ENCODE measurements around the gene AMPH. TPM values are rescaled to one million over a fixed set of nuclear protein-coding genes. Genes with fewer than 3 reads are reported as not detected.

The AMPH gene
- total and polyA plus RNA-seq, 5 donors, result 1.3 to 4.7 (median 2.7) TPM

GRCh38 chr7:38539477-38540081, 91.6 kb downstream of the AMPH start:
- ATAC-seq (no peak), DNase-seq (no peak)
- Histone ChIP-seq H3K4me1 (ENCODE audit: control insufficient read depth, insufficient read depth, low read length) (no peaks in the 10 kb centered on the region), H3K27me3 (ENCODE audit: control insufficient read depth, insufficient read depth) (no peaks in the 10 kb centered on the region), H3K4me3 (ENCODE audit: low read length) (no peak overlapping the region), H3K27ac (ENCODE audit: low read length) (no peak overlapping the region), H3K9me3 (ENCODE audit: control insufficient read depth, low read length) (no peaks in the 10 kb centered on the region)
- 84% methylated on average over 2 of the region's 2 CpGs for WGBS
- intact Hi-C loops (cut with DNase I), result no loop called here

DNA sequence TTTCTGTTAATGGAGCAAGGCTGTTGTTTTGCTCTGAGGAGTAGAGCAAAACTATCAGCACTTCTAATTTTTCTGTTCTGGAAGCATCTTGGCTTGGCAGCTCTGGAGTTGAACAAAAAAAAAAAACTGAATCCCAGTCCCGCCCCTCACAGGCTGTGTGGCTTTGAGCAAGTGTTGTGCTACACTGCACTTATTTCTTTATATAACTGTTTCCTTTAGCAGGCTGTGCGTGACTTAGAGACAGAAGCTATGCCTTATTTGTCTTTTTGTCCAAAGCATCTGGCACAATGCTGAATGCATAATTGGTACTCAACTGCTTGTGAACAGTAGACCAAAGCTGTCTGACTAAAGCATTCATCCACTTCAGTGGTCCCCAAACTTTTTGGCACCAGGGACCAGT, 96.1 kb downstream of the AMPH start:
- ATAC-seq, result no peak
- H3K27ac ChIP-seq (ENCODE audit: low read length), result no peak overlapping the region
- 55% methylated on average over 2 of the region's 2 CpGs for WGBS

GRCh38 chr7:38525857-38526256, 105.3 kb downstream of the AMPH start:
- H3K9me3 ChIP-seq (ENCODE audit: control insufficient read depth, low read length), result no peaks in the 10 kb centered on the region
- no peak overlapping the region for H3K4me3 ChIP-seq (ENCODE audit: low read length)
- ATAC-seq (no peak), DNase-seq (no peak)
- 98% methylated on average over 1 of the region's 1 CpG for WGBS
- no peaks in the 10 kb centered on the region for H3K27me3 ChIP-seq (ENCODE audit: control insufficient read depth, insufficient read depth)
- H3K4me1 ChIP-seq (ENCODE audit: control insufficient read depth, insufficient read depth, low read length), result no peaks in the 10 kb centered on the region
- no peak overlapping the region for H3K27ac ChIP-seq (ENCODE audit: low read length)
- intact Hi-C loops (cut with DNase I), result no loop called here

More for the DNA sequence above, 96.1 kb downstream of the AMPH start:
- H3K27me3 ChIP-seq (ENCODE audit: control insufficient read depth, insufficient read depth), result no peaks in the 10 kb centered on the region
- H3K4me3 ChIP-seq (ENCODE audit: low read length), result no peak overlapping the region
- no peaks in the 10 kb centered on the region for H3K4me1 ChIP-seq (ENCODE audit: control insufficient read depth, insufficient read depth, low read length)
- no peaks in the 10 kb centered on the region for H3K9me3 ChIP-seq (ENCODE audit: control insufficient read depth, low read length)
- intact Hi-C loops (cut with DNase I), result no loop called here
- no peak for DNase-seq

DNA sequence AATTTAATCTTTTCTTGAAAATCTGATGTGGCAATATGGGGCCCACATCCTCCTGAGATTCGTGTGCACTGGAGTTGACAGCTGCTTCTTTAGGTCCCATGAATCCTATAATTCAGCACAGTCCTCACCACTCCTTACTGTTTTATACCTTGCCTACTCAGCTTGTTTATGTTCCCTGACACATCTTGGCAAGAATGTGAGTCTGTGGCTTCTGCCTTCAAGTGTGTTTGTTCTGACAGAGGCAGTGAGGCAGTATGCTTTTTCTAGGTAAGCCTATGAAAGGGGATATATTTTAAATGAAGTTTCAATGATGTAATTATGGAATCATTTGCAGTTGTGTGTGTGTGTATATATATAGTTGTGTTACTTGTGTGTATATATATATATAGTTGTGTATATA, 106.4 kb downstream of the AMPH start:
- Histone ChIP-seq H3K27me3 (ENCODE audit: control insufficient read depth, insufficient read depth) (no peaks in the 10 kb centered on the region), H3K9me3 (ENCODE audit: control insufficient read depth, low read length) (no peaks in the 10 kb centered on the region), H3K4me1 (ENCODE audit: control insufficient read depth, insufficient read depth, low read length) (no peaks in the 10 kb centered on the region), H3K4me3 (ENCODE audit: low read length) (no peak overlapping the region), H3K27ac (ENCODE audit: low read length) (no peak overlapping the region)
- ATAC-seq (no peak), DNase-seq (no peak)
- intact Hi-C loops (cut with DNase I), result no loop called here
- whole genome bisulfite sequencing, result 68% methylated on average over 1 of the region's 1 CpG

GRCh38 chr7:38520741-38521140, 110.4 kb downstream of the AMPH start:
- intact Hi-C loops (cut with DNase I), result no loop called here
- Histone ChIP-seq H3K9me3 (ENCODE audit: control insufficient read depth, low read length) (peaks cover 2% of the 10 kb centered on the region), H3K4me1 (ENCODE audit: control insufficient read depth, insufficient read depth, low read length) (no peaks in the 10 kb centered on the region), H3K4me3 (ENCODE audit: low read length) (no peak overlapping the region), H3K27ac (ENCODE audit: low read length) (no peak overlapping the region), H3K27me3 (ENCODE audit: control insufficient read depth, insufficient read depth) (no peaks in the 10 kb centered on the region)
- no peak for ATAC-seq
- WGBS, result 36% methylated on average over 2 of the region's 2 CpGs
- no peak for DNase-seq

GRCh38 chr7:38518541-38518940, 112.6 kb downstream of the AMPH start:
- no peaks in the 10 kb centered on the region for H3K4me1 ChIP-seq (ENCODE audit: control insufficient read depth, insufficient read depth, low read length)
- intact Hi-C loops (cut with DNase I), result no loop called here
- ATAC-seq (no peak), DNase-seq (no peak)
- peaks cover 2% of the 10 kb centered on the region for H3K9me3 ChIP-seq (ENCODE audit: control insufficient read depth, low read length)
- no peaks in the 10 kb centered on the region for H3K27me3 ChIP-seq (ENCODE audit: control insufficient read depth, insufficient read depth)
- 77% methylated on average over 1 of the region's 1 CpG for WGBS
- H3K4me3 ChIP-seq (ENCODE audit: low read length), result no peak overlapping the region
- no peak overlapping the region for H3K27ac ChIP-seq (ENCODE audit: low read length)

DNA sequence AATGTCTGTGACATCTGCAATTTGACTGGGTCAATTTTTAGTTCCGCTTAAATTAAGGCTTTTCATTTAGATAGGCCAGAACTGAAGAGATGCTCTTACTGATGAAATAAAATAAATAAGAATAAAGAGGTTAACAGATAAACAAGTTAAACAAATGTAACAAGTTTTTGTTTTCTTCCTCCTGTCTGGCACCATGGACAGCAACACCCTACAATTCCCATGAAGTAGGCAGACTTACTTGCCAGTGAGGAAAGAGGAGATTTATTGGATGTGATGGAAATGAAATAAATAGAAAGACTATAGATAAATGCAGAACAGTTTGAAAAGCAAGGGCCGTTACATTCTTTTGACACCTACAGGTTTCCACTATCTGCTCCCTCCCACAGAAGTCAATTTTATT, 118.5 kb downstream of the AMPH start:
- H3K4me1 ChIP-seq (ENCODE audit: control insufficient read depth, insufficient read depth, low read length), result no peaks in the 10 kb centered on the region
- intact Hi-C loops (cut with DNase I), result no loop called here
- no peak for DNase-seq
- no peak overlapping the region for H3K27ac ChIP-seq (ENCODE audit: low read length)
- H3K4me3 ChIP-seq (ENCODE audit: low read length), result no peak overlapping the region
- WGBS, result 87% methylated on average over 2 of the region's 2 CpGs
- H3K9me3 ChIP-seq (ENCODE audit: control insufficient read depth, low read length), result peaks cover 2% of the 10 kb centered on the region
- ATAC-seq, result no peak
- H3K27me3 ChIP-seq (ENCODE audit: control insufficient read depth, insufficient read depth), result no peaks in the 10 kb centered on the region

DNA sequence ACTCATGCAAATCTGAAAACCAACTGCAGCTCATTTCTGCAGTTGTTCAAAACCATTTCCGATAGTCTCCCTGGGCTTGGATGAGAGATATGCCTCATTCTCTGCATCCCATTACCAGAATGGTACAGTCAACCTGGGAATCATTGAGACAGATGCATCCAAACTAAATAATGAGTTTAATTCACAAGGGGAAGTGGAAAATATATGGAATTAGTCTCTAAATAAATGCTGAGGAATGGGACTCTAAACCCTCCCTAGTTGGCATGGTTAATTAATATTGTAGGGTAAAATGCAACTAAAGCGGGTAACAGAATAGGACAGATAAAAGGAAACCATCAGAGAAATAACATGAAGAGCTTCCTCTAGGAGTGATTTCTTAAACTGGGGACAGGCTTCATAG, 118.9 kb downstream of the AMPH start:
- Histone ChIP-seq H3K9me3 (ENCODE audit: control insufficient read depth, low read length) (peaks cover 2% of the 10 kb centered on the region), H3K4me1 (ENCODE audit: control insufficient read depth, insufficient read depth, low read length) (no peaks in the 10 kb centered on the region), H3K4me3 (ENCODE audit: low read length) (no peak overlapping the region), H3K27ac (ENCODE audit: low read length) (no peak overlapping the region), H3K27me3 (ENCODE audit: control insufficient read depth, insufficient read depth) (no peaks in the 10 kb centered on the region)
- 94% methylated on average over 2 of the region's 2 CpGs for WGBS
- ATAC-seq (no peak), DNase-seq (no peak)
- intact Hi-C loops (cut with DNase I), result no loop called here

GRCh38 chr7:38507384-38507783, 123.8 kb downstream of the AMPH start:
- ATAC-seq, result no peak
- no peak for DNase-seq
- 82% methylated on average over 2 of the region's 2 CpGs for whole genome bisulfite sequencing
- Histone ChIP-seq H3K27me3 (ENCODE audit: control insufficient read depth, insufficient read depth) (no peaks in the 10 kb centered on the region), H3K4me3 (ENCODE audit: low read length) (no peak overlapping the region), H3K4me1 (ENCODE audit: control insufficient read depth, insufficient read depth, low read length) (no peaks in the 10 kb centered on the region), H3K9me3 (ENCODE audit: control insufficient read depth, low read length) (no peaks in the 10 kb centered on the region), H3K27ac (ENCODE audit: low read length) (no peak overlapping the region)
- intact Hi-C loops (cut with DNase I), result no loop called here

GRCh38 chr7:38506756-38507155, 124.4 kb downstream of the AMPH start:
- DNase-seq, result no peak
- no peak for ATAC-seq

DNA sequence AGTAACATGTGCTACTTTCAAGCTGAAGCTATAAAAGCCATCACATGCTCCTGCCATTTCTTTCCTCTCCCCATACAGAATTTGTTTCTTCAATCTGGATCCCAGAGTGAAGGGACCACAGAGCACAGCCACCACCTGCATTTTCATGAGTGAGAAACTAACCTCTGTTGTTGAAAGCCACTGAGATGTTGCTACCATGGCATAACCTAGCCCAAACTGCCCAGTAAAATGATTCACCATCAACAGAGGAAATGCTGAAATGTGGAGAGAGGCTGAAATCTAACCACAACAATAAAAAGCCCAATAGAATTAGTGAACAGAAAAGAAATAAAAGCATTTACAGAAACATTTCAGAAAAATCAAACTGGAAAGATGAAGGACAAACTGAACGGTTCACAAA, 125.2 kb downstream of the AMPH start:
- intact Hi-C loops (cut with DNase I), result no loop called here
- Histone ChIP-seq H3K27ac (ENCODE audit: low read length) (no peak overlapping the region), H3K27me3 (ENCODE audit: control insufficient read depth, insufficient read depth) (no peaks in the 10 kb centered on the region), H3K9me3 (ENCODE audit: control insufficient read depth, low read length) (no peaks in the 10 kb centered on the region), H3K4me1 (ENCODE audit: control insufficient read depth, insufficient read depth, low read length) (no peaks in the 10 kb centered on the region), H3K4me3 (ENCODE audit: low read length) (no peak overlapping the region)
- no peak for DNase-seq
- WGBS, result 93% methylated on average over 1 of the region's 1 CpG
- no peak for ATAC-seq

More at GRCh38 chr7:38506756-38507155, 124.4 kb downstream of the AMPH start:
- Histone ChIP-seq H3K9me3 (ENCODE audit: control insufficient read depth, low read length) (no peaks in the 10 kb centered on the region), H3K27ac (ENCODE audit: low read length) (no peak overlapping the region), H3K27me3 (ENCODE audit: control insufficient read depth, insufficient read depth) (no peaks in the 10 kb centered on the region), H3K4me1 (ENCODE audit: control insufficient read depth, insufficient read depth, low read length) (no peaks in the 10 kb centered on the region), H3K4me3 (ENCODE audit: low read length) (no peak overlapping the region)
- intact Hi-C loops (cut with DNase I), result no loop called here
- WGBS, result 77% methylated on average over 3 of the region's 3 CpGs

- no peaks in the 10 kb centered on the region for H3K27me3 ChIP-seq (ENCODE audit: control insufficient read depth, insufficient read depth)
- H3K4me1 ChIP-seq (ENCODE audit: control insufficient read depth, insufficient read depth, low read length), result no peaks in the 10 kb centered on the region
- H3K27ac ChIP-seq (ENCODE audit: low read length), result no peak overlapping the region
- no peak for ATAC-seq
- WGBS, result 64% methylated on average over 2 of the region's 2 CpGs
- DNase-seq, result no peak
- H3K4me3 ChIP-seq (ENCODE audit: low read length), result no peak overlapping the region
- H3K9me3 ChIP-seq (ENCODE audit: control insufficient read depth, low read length), result no peaks in the 10 kb centered on the region
- intact Hi-C loops (cut with DNase I), result no loop called here
Observed at GRCh38 chr7:38504684-38505083, 126.5 kb downstream of the AMPH start.
